ENCODE measurements around the gene IL10RA. TPM values are rescaled to one million over a fixed set of nuclear protein-coding genes. Genes with fewer than 3 reads are reported as not detected.

The IL10RA gene
- total RNA-seq: 37.7 TPM
- long read RNA-seq, transcript IL10RA-201 (7 exons, 3,695 nt): major isoform, 33 of 68 reads
- long read RNA-seq, transcript IL10RA-206 (7 exons, 2,271 nt): minor isoform, 6 of 68 reads
- long read RNA-seq, transcript IL10RA-209 (8 exons, 2,180 nt): minor isoform, 9 of 68 reads
- long read RNA-seq, partial matches to known transcripts: 2 of 68 reads
- long read RNA-seq, other reads (novel, unspliced or antisense): 14 of 68 reads

- Histone ChIP-seq H3K36me3 (peaks cover 15% of the 10 kb centered on the region), H3K4me1 (peaks cover 25% of the 10 kb centered on the region), H3K9me3 (no peaks in the 10 kb centered on the region), H3K27ac (peak within 1 kb of the TSS; percentile 87), H3K27me3 (ENCODE audit: low read depth) (peaks cover 20% of the 10 kb centered on the region), H3K4me3 (peak within 1 kb of the TSS; percentile 65)
- peak; percentile 11 for TF ChIP-seq CTCF (IDR thresholded peaks at IDR 0.05)
- intact Hi-C loops (cut with DNase I): no loop called here
- ATAC-seq (peak; percentile 98 to 99), DNase-seq (peak; percentile 93)
These were observed at the start of gene IL10RA for GRCh38 chr11:117985953-117986887. Gene IL10RA (plus strand): TSS chr11:117986394. CDS start chr11:117986468, 74 bp downstream.

- no peaks in the 10 kb centered on the region for H3K36me3 ChIP-seq
- H3K4me3 ChIP-seq: no peak overlapping the region
- intact Hi-C loops (cut with DNase I): no loop called here
- TF ChIP-seq CTCF (IDR thresholded peaks at IDR 0.05): no peak
- ATAC-seq (no peak), DNase-seq (no peak)
- H3K27ac ChIP-seq: no peak overlapping the region
- H3K9me3 ChIP-seq: no peaks in the 10 kb centered on the region
- no peaks in the 10 kb centered on the region for H3K4me1 ChIP-seq
- H3K27me3 ChIP-seq (ENCODE audit: low read depth): no peaks in the 10 kb centered on the region
These were observed 49.2 kb upstream of the IL10RA start for GRCh38 chr11:117936973-117937372.

GRCh38 chr11:117940736-117941135 lies 45.5 kb upstream of the IL10RA start:
- Histone ChIP-seq H3K4me1 (peaks cover 8% of the 10 kb centered on the region), H3K36me3 (no peaks in the 10 kb centered on the region), H3K9me3 (no peaks in the 10 kb centered on the region), H3K27ac (no peak overlapping the region), H3K27me3 (ENCODE audit: low read depth) (no peaks in the 10 kb centered on the region), H3K4me3 (no peak overlapping the region)
- intact Hi-C loops (cut with DNase I): loop anchor here (10.0 kb wide), 1 partner anchor 96 kb away; no protein-coding TSS in a partner anchor
- no peak for ATAC-seq
- no peak for DNase-seq
- no peak for TF ChIP-seq CTCF (IDR thresholded peaks at IDR 0.05)

- DNase-seq (no peak), ATAC-seq (no peak)
- Histone ChIP-seq H3K4me3 (no peak overlapping the region), H3K9me3 (no peaks in the 10 kb centered on the region), H3K36me3 (no peaks in the 10 kb centered on the region), H3K4me1 (peaks cover 8% of the 10 kb centered on the region), H3K27me3 (ENCODE audit: low read depth) (no peaks in the 10 kb centered on the region), H3K27ac (no peak overlapping the region)
- intact Hi-C loops (cut with DNase I): loop anchor here (10.0 kb wide), 1 partner anchor 96 kb away; no protein-coding TSS in a partner anchor
- no peak for TF ChIP-seq CTCF (IDR thresholded peaks at IDR 0.05)
These were observed 45.0 kb upstream of the IL10RA start for GRCh38 chr11:117941163-117941707.

- no peak overlapping the region for H3K27ac ChIP-seq
- H3K9me3 ChIP-seq: no peaks in the 10 kb centered on the region
- H3K36me3 ChIP-seq: no peaks in the 10 kb centered on the region
- no peak for TF ChIP-seq CTCF (IDR thresholded peaks at IDR 0.05)
- ATAC-seq (no peak), DNase-seq (no peak)
- intact Hi-C loops (cut with DNase I): loop anchor here (10.0 kb wide), 1 partner anchor 97 kb away; no protein-coding TSS in a partner anchor
- H3K4me1 ChIP-seq: peaks cover 17% of the 10 kb centered on the region
- H3K4me3 ChIP-seq: no peak overlapping the region
- H3K27me3 ChIP-seq (ENCODE audit: low read depth): no peaks in the 10 kb centered on the region
These were observed 44.1 kb upstream of the IL10RA start for GRCh38 chr11:117941976-117942654.

All from lower lobe of right lung (tissue), 2 donors.